Neural cell (in vitro differentiated cells): ENCODE results near the gene CATSPERD.

ENCODE experiments used
- EP300 ChIP-seq: fragments of 450-650 bp; conservative IDR thresholded peaks from 2 replicates; pipeline ENCODE4 v1.6.1; 2014; ENCODE audit warnings: antibody characterized with exemption, mild to moderate bottlenecking, moderate library complexity; ENCODE audit not compliant: poor library complexity, severe bottlenecking
- EZH2 ChIP-seq: fragments of 200-600, 300-800 bp; shearing (Covaris generic), sonication (generic); IDR thresholded peaks from 2 replicates; pipeline ENCODE4 v1.6.1; 2014; ENCODE audit warnings: antibody characterized with exemption, low read length, borderline replicate concordance, mild to moderate bottlenecking; ENCODE audit not compliant: insufficient read depth, poor library complexity, severe bottlenecking
- MXI1 ChIP-seq: fragments of 450-650 bp; conservative IDR thresholded peaks from 2 replicates; pipeline ENCODE4 v1.6.1; 2014; ENCODE audit warnings: antibody characterized with exemption, mild to moderate bottlenecking; ENCODE audit not compliant: poor library complexity, severe bottlenecking
- POLR2AphosphoS5 ChIP-seq: IDR thresholded peaks from 2 replicates; pipeline ENCODE4 v1.6.1; 2012
- RAD21 ChIP-seq: fragments of 450-650 bp; conservative IDR thresholded peaks from 2 replicates; pipeline ENCODE4 v1.6.1; 2014; ENCODE audit warnings: antibody characterized with exemption, mild to moderate bottlenecking, moderate library complexity
- SMC3 ChIP-seq: fragments of 450-650 bp; conservative IDR thresholded peaks from 2 replicates; pipeline ENCODE4 v1.6.1; 2014; ENCODE audit warnings: antibody characterized with exemption, mild to moderate bottlenecking, moderate library complexity; ENCODE audit not compliant: poor library complexity
- TAF1 ChIP-seq: IDR thresholded peaks from 2 replicates; pipeline ENCODE4 v1.6.1; 2012; ENCODE audit warnings: low read depth
- TF ChIP-seq, protein P1 (sequence below): fragments of 450-650 bp; IDR thresholded peaks from 2 replicates; pipeline ENCODE4 v1.5.1; 2014; ENCODE audit warnings: antibody characterized with exemption, mild to moderate bottlenecking, moderate library complexity; ENCODE audit not compliant: poor library complexity, severe bottlenecking
- TF ChIP-seq, protein P2 (sequence below): IDR thresholded peaks from 2 replicates; pipeline ENCODE4 v1.6.1; 2012; ENCODE audit warnings: borderline replicate concordance

DNA sequence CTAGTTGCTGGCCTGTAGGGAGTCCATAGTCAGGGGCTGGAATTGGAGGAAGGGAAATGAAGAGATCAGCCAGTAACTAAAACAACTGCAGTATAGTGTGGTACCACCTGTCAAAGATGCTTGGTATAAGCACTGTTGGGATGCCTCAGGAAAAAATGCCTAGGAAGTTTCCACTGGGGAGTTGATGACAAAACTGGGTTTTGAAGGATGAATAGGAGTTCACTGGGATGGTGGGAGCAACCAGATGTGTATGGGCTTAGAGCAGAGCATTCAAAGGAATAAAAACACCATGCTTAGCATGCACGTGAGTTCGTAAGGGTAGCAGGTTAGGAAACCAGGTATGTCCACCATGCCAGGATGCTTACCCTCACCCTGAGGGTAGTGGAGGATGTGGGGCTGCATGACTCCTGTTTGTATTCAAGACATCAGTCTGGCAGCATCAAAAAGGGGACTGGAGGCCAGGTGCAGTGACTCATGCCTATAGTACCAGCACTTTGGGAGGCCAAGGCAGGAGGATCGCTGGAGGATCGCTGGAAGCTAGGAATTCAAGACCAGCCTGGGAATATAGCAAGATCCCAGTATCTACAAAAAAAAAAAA, 7.1 kb downstream of the CATSPERD start:
- TF ChIP-seq, protein P1, sequence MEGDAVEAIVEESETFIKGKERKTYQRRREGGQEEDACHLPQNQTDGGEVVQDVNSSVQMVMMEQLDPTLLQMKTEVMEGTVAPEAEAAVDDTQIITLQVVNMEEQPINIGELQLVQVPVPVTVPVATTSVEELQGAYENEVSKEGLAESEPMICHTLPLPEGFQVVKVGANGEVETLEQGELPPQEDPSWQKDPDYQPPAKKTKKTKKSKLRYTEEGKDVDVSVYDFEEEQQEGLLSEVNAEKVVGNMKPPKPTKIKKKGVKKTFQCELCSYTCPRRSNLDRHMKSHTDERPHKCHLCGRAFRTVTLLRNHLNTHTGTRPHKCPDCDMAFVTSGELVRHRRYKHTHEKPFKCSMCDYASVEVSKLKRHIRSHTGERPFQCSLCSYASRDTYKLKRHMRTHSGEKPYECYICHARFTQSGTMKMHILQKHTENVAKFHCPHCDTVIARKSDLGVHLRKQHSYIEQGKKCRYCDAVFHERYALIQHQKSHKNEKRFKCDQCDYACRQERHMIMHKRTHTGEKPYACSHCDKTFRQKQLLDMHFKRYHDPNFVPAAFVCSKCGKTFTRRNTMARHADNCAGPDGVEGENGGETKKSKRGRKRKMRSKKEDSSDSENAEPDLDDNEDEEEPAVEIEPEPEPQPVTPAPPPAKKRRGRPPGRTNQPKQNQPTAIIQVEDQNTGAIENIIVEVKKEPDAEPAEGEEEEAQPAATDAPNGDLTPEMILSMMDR, result no peak
- TF ChIP-seq POLR2AphosphoS5 (no peak), TAF1 (no peak), SMC3 (no peak), RAD21 (no peak), EZH2 (no peak), EP300 (no peak), MXI1 (no peak)
- TF ChIP-seq, protein P2, sequence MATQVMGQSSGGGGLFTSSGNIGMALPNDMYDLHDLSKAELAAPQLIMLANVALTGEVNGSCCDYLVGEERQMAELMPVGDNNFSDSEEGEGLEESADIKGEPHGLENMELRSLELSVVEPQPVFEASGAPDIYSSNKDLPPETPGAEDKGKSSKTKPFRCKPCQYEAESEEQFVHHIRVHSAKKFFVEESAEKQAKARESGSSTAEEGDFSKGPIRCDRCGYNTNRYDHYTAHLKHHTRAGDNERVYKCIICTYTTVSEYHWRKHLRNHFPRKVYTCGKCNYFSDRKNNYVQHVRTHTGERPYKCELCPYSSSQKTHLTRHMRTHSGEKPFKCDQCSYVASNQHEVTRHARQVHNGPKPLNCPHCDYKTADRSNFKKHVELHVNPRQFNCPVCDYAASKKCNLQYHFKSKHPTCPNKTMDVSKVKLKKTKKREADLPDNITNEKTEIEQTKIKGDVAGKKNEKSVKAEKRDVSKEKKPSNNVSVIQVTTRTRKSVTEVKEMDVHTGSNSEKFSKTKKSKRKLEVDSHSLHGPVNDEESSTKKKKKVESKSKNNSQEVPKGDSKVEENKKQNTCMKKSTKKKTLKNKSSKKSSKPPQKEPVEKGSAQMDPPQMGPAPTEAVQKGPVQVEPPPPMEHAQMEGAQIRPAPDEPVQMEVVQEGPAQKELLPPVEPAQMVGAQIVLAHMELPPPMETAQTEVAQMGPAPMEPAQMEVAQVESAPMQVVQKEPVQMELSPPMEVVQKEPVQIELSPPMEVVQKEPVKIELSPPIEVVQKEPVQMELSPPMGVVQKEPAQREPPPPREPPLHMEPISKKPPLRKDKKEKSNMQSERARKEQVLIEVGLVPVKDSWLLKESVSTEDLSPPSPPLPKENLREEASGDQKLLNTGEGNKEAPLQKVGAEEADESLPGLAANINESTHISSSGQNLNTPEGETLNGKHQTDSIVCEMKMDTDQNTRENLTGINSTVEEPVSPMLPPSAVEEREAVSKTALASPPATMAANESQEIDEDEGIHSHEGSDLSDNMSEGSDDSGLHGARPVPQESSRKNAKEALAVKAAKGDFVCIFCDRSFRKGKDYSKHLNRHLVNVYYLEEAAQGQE, result no peak
